Smooth muscle cell of the brain vasculature (primary cell): Measurements from ENCODE around the gene RALB.

ENCODE experiments used
- DNase-seq: peaks from one replicate; pipeline ENCODE4 v3.0.0-alpha.2; 2012; ENCODE audit warnings: low read depth, low spot score

The RALB gene

DNA sequence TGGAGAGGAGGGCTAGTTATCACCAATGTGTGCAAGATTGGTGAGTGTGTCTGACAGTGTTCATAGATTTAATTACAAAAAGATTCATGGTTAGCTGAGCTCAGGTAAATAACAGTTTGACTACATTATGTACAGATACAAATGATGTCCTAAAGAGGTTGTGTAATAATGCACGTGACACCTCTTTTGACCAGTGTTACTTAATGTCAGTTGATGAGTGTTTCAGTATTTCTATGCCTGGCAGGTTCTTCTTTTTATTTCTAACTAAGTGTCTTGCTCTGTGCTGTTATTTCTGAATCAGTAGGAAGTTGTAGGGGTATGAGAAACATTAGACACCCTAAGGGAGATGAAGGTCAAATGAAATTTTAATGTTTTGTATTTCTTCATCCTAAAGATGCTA lies 85.4 kb downstream of the RALB start:
- DNase-seq: no peak

DNA sequence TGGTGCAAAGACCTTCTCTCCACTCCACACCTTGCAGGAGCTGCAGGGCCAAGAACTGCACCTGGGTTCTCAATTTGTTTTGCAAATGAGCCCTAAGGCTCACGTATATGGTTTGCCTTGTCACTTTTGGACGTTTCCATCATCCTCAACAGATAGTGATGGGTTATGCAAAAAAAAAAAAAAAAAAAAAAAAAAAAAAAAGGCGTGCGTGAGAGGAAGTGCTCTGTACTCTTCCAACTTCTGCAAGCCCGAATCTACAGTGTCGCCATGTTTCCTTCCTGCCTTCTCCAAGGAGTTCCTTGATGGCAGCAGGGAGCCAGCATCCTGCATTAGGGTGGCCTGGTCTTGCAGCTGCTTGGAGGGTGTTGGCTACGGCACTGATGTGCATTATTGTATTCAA lies 89.3 kb downstream of the RALB start:
- DNase-seq: no peak

DNA sequence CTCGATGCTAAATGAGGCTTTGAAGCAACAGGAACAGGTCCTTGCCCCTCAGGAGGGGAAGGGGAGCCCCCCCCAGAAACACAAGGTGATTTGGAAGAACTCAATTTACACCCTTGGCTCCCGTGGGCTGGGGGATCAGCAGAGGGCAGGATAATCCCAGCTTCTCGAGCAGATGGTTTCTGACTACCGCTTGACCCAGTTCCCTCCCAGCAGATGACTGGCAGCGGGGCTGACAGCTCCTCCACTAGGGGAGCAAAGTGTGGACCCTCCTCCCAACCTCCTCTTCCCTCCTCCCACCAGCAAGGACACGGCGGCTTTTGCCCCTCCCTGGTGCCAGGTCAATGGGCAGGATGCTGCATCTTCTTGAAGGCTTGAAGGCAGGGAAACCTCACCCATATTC lies 89.8 kb downstream of the RALB start:
- no peak for DNase-seq

DNA sequence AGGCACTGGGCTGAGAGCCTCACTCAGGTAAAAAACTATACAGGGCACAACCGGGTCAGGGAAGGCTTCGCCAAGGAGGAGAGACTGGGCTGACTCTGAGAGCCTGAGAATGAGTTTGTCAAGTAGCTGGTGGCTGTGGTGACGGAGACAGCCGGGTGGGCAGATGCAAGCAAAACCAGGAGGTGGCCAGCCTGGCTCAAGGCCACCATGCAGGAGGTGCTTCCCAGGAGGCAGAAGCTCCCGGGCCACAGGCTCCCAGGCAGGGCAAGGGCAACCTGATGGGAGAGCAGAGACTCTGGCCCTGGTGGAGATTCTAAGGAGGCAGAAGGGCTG lies 90.4 kb downstream of the RALB start:
- no peak for DNase-seq

DNA sequence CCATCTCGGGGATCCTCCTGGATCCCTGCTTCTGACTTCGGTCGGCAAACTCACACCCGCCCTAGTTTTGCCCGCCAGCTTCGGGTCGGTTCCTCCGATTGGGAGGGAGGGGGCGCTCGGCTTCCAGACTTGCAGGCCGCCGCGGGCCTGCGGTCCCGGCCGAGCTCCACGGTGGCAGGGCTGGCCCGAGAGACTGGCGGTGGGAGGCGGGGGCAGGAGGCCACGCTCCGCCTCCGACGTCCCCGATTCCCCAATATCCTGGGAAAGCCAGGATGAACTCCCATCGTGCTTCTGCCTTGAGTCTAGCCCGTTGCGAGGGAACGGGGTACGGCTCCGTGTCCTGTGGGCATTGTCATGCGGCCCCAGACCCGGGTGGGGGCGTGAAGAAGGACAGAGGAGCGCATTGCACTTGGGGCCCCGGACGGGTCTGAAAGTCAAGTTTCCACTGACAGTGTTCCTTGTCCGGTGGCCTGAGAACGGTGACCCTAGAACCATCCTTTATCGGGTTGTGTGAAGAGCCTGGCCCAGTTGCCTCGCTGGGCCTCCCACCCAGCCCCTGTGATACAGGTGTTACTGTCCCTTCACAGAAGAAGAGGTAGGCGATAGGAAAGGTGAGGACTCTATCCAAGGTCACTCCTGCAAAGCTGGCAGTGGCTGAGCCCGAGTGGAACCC lies 90.9 kb downstream of the RALB start:
- DNase-seq: peak; percentile 23
